Measurements from ENCODE around the gene SLC18A3.

The SLC18A3 gene

GRCh38 chr10:49605216-49605938 lies 4.7 kb upstream of the SLC18A3 start:
- no peak for TF ChIP-seq CTCF (IDR thresholded peaks at IDR 0.05; ENCODE audit: control insufficient read depth, extremely low read depth, insufficient read depth)
- no peak for DNase-seq (ENCODE audit: low read depth)
- no peak overlapping the region for H3K4me3 ChIP-seq (ENCODE audit: low read depth, low read length)

- no peak for TF ChIP-seq CTCF (IDR thresholded peaks at IDR 0.05; ENCODE audit: control insufficient read depth, extremely low read depth, insufficient read depth)
- no peak overlapping the region for H3K4me3 ChIP-seq (ENCODE audit: low read depth, low read length)
- no peak for DNase-seq (ENCODE audit: low read depth)
These were observed 4.1 kb upstream of the SLC18A3 start for GRCh38 chr10:49605939-49606509.

GRCh38 chr10:49606981-49607535 lies 3.1 kb upstream of the SLC18A3 start:
- H3K4me3 ChIP-seq (ENCODE audit: low read depth, low read length): no peak overlapping the region
- DNase-seq (ENCODE audit: low read depth): no peak
- TF ChIP-seq CTCF (IDR thresholded peaks at IDR 0.05; ENCODE audit: control insufficient read depth, extremely low read depth, insufficient read depth): no peak

- no peak for DNase-seq (ENCODE audit: low read depth)
These were observed 1.7 kb upstream of the SLC18A3 start for GRCh38 chr10:49608166-49609005.

GRCh38 chr10:49609006-49609282 lies 1.2 kb upstream of the SLC18A3 start:
- no peak for DNase-seq (ENCODE audit: low read depth)
- no peak for TF ChIP-seq CTCF (IDR thresholded peaks at IDR 0.05; ENCODE audit: control insufficient read depth, extremely low read depth, insufficient read depth)
- no peak overlapping the region for H3K4me3 ChIP-seq (ENCODE audit: low read depth, low read length)

More at GRCh38 chr10:49608166-49609005, 1.7 kb upstream of the SLC18A3 start:
- TF ChIP-seq CTCF (IDR thresholded peaks at IDR 0.05; ENCODE audit: control insufficient read depth, extremely low read depth, insufficient read depth): no peak
- no peak overlapping the region for H3K4me3 ChIP-seq (ENCODE audit: low read depth, low read length)

- TF ChIP-seq CTCF (IDR thresholded peaks at IDR 0.05; ENCODE audit: control insufficient read depth, extremely low read depth, insufficient read depth): no peak
- DNase-seq (ENCODE audit: low read depth): no peak
- H3K4me3 ChIP-seq (ENCODE audit: low read depth, low read length): no peak overlapping the region
These were observed 612 bp upstream of the SLC18A3 start for GRCh38 chr10:49609283-49610113.

All from LNCaP clone FGC (cell line).